GM19467 (cell line): ENCODE measurements around the gene ELOVL6.
"Not testable (repeated sequence)": the region's sequence is repeated elsewhere in the genome, so short reads cannot be mapped to it uniquely, and the experiment has no call there.

ENCODE experiments used
- ATAC-seq: cut with Tn5 transposase; IDR thresholded peaks from one replicate; pipeline ENCODE4 v1.9.1; 2021; ENCODE audit warnings: mild to moderate bottlenecking, moderate library complexity; ENCODE audit not compliant: unreplicated experiment

The ELOVL6 gene

DNA sequence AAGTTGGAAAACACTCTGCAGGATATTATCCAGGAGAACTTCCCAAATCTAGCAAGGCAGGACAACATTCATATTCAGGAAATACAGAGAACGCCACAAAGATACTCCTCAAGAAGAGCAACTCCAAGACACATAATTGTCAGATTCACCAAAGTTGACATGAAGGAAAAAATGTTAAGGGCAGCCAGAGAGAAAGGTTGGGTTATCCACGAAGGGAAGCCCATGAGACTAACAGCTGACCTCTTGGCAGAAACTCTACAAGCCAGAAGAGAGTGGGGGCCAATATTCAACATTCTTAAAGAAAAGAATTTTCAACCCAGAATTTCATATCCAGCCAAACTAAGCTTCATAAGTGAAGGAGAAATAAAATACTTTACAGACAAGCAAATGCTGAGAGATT lies 120.3 kb downstream of the ELOVL6 start:
- ATAC-seq: not testable (repeated sequence)

DNA sequence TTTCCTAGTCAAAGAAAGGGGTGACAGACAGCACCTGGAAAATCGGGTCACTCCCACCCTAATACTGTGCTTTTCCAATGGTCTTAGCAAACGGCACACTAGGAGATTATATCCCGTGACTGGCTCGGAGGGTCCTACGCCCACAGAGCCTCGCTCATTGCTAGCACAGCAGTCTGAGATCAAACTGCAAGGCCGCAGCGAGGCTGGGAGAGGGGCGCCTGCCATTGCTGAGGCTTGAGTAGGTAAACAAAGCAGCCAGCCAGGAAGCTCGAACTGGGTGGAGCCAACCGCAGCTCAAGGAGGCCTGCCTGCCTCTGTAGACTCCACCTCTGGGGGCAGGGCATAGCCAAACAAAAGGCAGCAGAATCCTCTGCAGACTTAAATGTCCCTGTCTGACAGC lies 121.6 kb downstream of the ELOVL6 start:
- not testable (repeated sequence) for ATAC-seq

DNA sequence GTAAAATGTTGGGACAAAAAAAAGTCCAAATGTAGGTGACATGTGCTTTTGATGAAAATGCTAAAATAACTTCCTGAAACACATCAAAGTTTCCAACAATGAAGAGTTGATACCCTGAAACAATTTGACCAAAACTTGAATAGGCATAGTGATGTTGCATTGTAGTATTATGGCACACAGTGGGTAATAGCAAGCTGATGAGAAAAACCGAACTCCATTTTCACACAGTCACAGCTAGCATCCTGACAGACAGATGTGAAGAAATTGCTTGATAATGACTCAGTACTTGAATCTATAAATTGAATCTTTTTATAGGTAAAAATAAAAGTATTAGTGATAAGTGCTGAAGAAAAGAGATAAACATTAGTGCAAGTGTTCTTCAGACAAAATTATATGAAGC lies 122.5 kb downstream of the ELOVL6 start:
- no peak for ATAC-seq

DNA sequence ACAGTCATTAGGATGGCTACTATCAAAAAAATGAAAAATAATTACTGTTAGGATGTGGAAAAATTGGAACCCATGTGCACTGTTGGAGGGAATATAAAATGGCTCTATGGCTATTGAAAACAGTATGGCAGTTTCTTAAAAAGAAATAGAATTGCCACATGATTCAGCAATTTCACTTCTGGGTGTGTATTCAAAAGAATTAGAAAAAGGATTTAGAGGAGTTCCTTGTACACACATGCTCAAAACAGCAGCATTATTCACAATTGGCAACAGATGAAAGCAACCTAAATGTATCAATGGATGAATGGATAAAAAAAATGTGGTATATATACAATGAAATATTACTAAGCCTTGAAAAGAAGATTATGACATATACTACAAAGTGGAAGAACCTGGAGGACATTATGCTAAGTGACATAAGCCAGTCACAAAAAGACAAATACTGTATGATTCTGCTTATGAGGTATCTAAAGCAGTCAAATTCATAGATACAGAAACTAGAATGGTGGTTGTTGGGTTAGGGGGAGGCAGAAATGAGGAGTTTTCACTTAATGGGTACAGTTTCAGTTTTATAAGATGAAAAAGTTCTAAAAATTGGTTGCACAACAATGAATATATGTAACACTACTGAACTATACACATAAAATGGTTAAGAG lies 123.2 kb downstream of the ELOVL6 start:
- ATAC-seq: no peak

DNA sequence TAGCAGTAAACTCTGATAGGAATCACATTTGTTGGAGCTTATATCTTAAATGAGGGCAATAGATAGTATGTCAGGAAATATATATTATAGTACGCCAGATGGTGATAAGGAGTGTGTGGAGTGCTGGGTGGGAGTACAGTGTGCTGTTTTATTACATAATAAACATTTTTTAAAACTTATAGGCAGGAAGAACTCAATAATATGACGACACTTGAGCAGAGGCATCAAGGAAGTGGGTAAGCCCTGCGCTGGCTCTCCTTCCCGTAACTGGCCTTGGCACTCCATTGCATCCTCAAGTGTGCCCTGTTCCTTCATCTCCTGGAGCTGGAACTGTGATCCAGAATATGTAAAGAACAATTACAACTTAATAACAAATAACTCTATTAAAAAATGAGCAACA lies 123.8 kb downstream of the ELOVL6 start:
- no peak for ATAC-seq

DNA sequence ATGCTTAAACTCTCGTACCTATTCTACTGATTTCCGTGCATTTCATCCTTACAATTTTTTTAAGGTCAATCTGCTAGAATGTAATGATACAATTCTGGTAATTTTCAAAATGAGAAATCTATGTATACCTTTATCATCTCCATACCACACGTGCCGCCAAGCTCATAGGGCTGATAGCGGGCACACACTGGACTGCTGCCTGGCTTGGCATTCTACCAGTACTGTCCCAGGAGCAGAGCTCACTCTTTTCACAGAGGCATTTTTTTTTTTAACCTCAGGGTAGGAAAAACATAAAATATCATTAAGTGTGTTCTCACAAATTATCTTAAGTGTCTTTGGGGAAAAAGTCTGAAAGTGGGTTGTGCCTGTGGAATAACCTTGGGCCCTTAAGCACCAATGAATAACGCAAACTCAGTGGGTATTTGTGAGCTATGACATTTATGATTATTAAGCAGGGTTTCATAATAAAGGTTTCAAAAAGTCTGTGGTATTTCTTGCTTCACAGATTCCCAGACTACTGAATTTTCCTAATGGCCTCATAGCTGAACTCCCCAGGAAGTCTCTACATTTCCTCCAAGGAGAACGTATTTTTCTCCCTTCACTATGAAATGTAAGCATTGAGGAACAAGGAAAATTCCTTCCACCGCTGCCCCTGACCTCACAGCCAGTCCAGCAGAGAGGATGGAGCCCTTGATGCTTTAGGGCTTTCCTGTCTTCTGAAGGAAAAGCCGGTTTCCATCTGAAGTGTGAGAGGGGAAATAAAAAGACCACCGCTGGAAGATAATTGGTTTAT lies 125.2 kb downstream of the ELOVL6 start:
- ATAC-seq: no peak

DNA sequence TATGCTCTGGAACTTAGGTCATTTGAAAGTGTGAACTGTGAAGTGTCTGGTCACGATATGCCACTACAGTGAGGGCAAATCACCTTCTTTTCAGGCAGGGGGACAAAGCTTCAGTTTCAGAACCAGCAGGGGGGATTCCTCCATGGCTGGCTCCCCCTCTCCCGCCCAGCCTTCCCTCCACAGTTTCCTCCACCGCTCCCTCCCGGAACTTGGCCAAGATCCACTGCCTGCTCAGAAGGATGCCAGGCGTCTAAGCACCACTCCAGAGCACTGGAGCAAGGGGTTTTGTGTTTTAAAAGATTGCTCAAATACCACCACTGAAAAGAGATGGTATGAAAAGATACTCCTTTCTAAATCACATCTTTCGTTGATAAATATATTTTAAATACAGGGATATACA lies 126.9 kb downstream of the ELOVL6 start:
- ATAC-seq: no peak

DNA sequence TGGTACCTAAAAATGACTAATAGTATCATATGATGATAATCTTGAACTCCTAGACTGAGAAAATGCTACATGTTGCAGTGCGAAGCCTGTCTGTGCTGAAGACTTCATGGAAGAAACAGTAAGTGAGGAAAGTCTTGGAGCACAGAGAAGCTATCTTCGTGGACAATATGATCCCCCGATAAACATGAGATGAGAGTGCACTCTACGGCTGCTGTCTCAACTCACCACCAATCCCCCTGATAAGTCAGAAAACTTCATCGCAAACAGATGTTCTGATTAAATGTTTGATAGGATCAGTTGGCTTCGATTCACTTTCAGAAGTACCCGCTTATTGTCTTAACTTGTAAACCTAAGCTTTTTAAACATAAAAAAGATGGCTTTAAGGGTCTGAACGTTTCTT lies 130.2 kb downstream of the ELOVL6 start:
- ATAC-seq: no peak

DNA sequence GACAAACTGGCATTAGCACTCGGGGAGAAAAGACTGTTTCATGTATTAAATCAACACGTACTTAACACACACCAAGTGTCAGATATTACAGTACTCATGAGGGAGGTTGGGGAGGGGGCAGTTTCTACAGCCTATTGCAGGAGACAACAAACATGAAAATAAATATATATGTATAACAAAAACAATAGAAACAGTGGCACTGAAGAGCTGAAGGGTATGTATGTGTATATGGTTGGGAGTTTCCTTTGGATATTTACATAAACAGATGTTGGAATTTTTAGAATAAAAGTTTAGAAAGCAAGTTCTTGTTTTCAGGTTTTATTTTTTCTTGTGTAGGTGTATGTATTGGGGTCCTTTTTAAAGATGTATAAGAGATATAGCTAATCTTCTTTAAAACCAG lies 133.5 kb downstream of the ELOVL6 start:
- no peak for ATAC-seq

DNA sequence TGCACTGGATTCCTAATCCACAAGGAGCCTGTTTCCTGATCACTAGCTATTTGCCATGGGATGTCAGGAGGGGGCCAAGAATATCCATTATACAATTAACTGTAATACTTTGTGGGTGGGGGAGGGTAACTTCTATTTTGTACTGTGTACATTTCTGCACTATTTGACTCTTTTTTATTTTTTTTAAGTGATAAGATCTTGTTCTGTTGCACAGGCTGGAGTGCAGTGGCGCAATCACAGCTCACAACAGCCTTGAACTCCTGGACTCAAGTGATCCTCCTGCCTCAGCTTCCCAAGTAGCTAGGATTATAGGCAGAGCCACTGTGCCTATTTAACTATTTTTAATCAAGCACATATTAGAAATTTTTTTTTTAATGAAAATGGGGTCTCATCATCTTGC lies 134.1 kb downstream of the ELOVL6 start:
- no peak for ATAC-seq

DNA sequence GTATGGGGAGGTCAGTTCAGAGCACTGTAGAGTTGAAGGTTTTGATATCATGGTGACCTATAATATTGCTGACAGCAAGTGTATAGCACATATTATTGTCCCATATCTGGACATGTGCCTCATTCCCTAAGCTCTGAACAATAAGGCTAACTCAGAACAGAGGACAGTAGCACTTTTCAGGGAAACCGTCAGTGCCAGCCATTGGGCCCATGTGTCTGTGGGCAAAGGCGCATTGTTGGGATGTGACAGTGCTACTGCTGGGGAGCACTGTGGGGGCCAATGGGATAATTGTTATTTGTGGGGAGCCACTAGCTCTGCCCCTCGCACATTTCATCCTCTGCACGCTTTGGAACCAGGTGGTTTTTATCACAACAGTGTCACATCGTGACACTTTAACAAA lies 136.2 kb downstream of the ELOVL6 start:
- no peak for ATAC-seq

DNA sequence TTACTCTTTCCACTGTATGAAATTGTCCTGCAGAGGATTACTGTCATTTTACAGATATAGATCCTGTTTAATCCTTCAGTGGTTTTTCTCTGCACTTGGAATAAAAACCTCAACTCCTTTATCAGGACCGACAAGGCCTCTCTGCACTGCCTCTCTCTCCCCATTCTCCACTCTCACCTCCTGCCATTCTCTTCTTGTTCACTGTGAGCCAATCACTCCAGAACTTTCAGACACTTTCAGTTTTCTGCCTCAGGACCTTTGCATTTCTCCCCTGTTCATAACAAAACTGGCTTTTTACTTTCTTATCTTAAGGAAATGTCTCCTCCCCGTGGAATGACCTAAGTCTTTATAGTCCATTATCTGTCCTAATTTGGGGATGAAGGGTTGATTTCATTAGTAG lies 137.3 kb downstream of the ELOVL6 start:
- no peak for ATAC-seq

DNA sequence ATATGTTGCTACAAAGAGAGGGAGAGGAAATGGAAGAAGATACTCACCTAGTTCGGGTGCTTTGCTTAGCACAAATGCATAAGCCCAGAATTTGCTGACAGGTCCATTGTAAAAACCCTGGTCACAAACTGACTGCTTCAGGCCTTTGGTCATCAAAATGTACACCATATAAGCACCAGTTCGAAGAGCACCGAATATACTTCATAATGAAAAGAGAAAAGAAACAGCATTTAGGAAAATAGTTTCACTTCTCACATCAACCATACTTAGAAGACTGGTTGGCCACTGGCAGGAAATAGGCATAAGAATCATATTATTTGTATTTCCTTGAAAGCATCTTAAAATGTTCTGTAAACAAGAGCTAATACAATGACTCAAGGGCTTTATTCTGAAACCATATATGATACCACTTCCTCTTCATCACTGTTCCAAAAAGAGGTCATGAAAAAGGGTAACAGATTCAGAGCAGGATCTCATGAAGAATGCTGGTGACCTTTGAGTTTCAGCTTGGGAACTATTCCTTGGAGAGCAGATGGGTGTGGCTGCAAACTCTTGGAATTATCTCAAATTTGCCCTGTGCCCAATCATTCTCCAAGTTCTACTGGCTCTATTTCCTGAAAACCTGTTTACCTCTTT lies 138.7 kb downstream of the ELOVL6 start:
- ATAC-seq: peak; percentile 73

DNA sequence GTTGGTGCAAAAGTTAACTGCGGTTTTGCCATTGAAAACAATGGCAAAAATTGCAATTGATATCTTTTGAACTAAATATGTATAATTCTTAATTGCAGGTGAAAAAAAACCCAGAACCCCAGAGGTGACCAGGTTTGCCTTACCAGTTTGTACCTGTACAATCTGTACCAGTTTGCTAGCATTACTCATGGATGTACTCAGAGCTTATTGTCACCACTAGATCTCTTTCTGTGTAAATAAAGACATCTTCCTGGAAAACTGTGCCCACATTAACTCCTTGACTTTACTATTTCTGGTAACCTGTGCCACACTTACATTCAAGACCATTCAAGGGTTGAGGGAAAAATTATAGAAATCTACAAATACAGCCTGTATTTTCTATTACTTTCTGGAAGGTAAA lies 139.7 kb downstream of the ELOVL6 start:
- ATAC-seq: no peak

DNA sequence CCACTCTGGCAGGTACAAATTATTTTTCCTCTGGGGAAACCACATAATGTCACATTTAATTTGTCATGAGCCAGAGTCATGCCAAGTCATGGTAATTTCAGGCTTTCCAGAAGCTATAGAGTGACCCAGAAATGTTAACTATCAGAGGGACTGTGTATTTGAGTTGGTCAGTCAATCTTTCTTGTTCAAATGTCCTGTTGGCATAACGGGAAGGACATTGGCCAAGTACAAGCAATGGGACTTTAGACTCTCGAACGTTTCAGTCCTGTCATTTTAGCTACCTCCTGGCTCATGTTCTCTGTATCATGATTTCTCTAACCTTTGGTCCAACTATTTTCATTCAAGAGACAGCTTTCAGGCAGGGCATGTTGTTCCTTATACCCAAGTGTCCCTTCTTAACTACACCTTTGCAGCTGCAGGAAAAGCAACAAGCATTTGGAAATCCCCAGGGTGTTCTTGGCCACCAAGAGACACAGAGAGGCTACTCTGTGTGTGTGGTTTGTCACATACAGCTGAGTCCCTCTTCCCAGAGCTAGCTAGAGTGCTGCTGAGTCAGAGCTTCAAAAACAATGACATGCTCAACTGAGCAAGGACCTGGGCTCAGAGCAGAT lies 143.2 kb downstream of the ELOVL6 start:
- ATAC-seq: peak; percentile 55

DNA sequence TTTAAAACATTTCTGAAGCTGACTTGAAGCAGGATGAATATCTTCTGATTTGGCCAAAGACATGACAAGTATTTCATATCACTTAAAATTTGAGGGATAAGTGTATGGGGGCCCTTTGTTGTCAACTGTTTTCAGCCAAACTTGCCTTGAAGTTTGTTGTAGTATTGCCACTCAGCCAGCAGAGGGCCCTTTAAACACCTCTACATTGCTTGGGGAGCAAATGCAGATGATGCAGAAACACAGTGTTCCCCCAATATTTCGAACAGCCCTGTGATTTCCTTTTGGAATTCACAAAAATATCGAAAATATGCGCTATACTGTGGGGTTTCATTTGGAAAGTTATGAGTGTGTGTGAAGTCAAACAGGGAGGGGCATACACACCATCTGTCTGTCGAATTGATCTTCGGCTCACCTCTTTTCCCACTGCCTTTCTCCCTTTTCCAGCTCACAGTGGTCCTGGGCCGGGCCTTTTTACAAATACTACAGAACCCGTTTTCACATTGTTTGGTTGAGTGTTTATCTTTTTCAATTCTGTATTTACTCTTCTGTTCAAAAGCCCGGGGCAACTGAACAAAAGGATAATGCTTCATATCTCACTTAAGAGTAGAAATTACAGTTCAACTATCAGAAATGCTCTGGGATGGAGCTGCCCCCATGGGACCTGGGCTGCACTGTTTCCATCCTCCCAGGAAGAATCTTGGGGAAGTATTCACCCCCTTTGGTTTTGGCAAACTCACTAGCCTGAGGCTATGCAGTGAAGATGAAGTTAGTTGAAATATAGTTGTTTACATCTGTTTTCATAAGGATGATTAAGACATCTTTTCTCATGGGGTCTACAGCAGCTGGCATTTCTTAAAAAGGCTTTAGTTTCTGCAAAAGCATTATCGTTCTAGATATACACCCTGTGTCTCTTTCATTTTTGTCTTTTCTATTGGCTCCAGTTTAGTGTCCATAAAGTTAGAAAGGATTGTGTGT lies 148.2 kb downstream of the ELOVL6 start:
- no peak for ATAC-seq

DNA sequence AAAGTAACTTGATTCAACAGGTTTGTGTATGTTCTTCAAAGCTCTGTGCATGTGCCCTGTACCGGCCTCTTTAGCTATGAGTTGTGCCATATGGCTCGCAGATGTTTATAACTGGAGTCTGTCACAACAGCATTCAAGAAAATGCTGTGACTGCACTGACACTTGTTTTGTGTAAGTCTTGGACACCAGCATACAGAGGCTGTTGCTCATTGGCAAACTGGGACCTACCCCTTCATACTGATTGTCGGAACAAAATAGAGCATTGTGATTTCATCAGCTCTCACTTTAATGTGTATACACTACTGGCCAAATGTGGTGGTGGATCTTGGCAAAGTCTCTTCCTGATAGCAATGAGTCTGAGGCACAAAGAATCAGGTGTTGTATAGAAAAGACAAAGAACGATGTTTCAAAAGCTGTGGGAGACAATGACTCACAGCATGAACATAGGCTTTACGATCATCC lies 151.8 kb downstream of the ELOVL6 start:
- ATAC-seq: no peak

DNA sequence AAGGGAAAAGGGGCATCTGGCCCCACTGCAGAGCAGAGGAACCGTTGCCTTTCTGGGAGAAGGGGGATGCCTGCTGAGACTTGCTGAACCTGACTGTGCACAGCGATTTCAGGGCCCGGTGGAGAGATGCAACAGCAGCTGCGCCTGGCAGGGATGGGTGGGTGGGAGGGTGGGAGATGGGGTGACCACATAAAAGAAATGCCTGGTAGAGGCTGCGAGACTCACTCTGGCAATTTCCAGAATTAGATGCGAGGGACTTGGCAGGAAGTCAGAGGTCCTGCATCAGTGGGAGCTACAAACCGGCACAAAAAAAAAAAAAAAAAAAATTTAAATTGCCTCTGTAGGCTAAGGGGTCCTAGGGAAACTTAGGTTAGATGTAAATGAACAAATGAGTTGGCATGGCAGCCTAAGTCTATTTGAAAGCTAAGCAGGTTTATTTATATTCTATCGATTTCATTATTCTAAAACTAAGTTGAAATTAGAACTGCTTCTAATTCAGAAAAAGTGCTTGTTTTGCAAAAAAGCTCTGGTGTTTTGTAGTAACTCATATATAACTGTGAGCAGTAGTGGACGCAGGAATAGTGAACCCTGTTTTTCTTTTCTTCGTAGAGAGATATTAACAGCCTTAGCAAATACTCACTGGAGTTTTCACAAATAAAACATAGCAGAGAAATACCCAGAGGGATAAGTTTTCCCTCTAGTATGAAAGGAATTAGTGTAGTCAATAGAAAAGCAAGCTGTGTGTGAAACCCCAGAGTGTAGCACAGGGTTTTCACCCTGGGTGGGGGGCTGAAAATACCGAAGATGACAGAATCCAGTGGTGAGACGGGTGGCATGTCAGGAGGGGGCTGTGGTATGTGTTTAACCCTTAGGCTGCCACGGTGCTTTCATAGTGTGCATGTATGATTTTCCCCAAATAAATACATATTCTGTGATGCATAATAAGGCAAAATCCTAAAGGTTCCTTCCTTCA lies 155.6 kb downstream of the ELOVL6 start:
- no peak for ATAC-seq

DNA sequence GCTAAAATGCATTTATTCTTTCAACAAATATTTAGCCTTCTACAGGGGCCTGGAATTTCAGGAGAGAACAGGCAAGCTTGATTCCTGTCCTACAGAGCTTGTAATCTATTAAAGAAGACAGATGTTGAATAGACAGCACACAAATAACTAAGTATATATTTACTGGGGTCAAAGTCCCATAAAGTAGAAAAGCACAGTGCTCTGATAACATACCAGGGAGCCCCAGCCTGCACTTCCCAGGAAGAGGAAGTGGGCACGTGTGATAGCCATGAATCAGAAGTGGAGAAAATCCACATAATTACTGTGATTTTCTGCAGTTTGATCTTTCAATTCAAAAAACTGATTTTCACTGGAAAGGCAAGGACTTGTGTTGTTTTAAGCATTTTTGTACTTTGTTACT lies 156.7 kb downstream of the ELOVL6 start:
- ATAC-seq: no peak
